NCI-H446 (cell line): ENCODE results near the gene KLF13.

Experiments
- DNase-seq, 2 experiments: peaks; one replicate each; lab custom pipeline; 2025; lab: John Stamatoyannopoulos, UW

KLF13 gene

GRCh38 chr15:31401282-31401681 lies 74.6 kb downstream of the KLF13 start:
- DNase-seq, result no peak

- no peak for DNase-seq
Observed at GRCh38 chr15:31402003-31402402, 75.4 kb downstream of the KLF13 start.

- DNase-seq, result no peak
Observed at GRCh38 chr15:31402511-31403056, 75.9 kb downstream of the KLF13 start.

- no peak for DNase-seq
Observed at GRCh38 chr15:31403096-31403495, 76.5 kb downstream of the KLF13 start.

GRCh38 chr15:31403606-31404005 lies 77.0 kb downstream of the KLF13 start:
- DNase-seq, result no peak

GRCh38 chr15:31404345-31404744 lies 77.7 kb downstream of the KLF13 start:
- DNase-seq, result no peak

GRCh38 chr15:31405200-31405920 lies 78.7 kb downstream of the KLF13 start:
- no peak for DNase-seq

- DNase-seq, result no peak
Observed at GRCh38 chr15:31407376-31407775, 80.7 kb downstream of the KLF13 start.

- DNase-seq, result no peak
Observed at GRCh38 chr15:31407851-31408250, 81.2 kb downstream of the KLF13 start.

- no peak for DNase-seq
Observed at GRCh38 chr15:31408724-31409123, 82.1 kb downstream of the KLF13 start.

- DNase-seq, result no peak
Observed at GRCh38 chr15:31409171-31409570, 82.5 kb downstream of the KLF13 start.

- no peak for DNase-seq
Observed at GRCh38 chr15:31412824-31413223, 86.2 kb downstream of the KLF13 start.

- no peak for DNase-seq
Observed at GRCh38 chr15:31415201-31415600, 88.6 kb downstream of the KLF13 start.

- DNase-seq, result no peak
Observed at GRCh38 chr15:31419820-31420219, 93.2 kb downstream of the KLF13 start.

- DNase-seq, result no peak
Observed at GRCh38 chr15:31427411-31427810, 100.8 kb downstream of the KLF13 start.
